HEK293T (cell line): ENCODE results near the gene POGLUT3.

Source experiments
- ARNT ChIP-seq: fragments of 450-650 bp; IDR thresholded peaks from 2 replicates; pipeline ENCODE4 v1.6.1; 2017; ENCODE audit warnings: mild to moderate bottlenecking
- BHLHE40 ChIP-seq: fragments of 450-650 bp; IDR thresholded peaks from 2 replicates; pipeline ENCODE4 v1.6.1; 2016; ENCODE audit warnings: mild to moderate bottlenecking, moderate library complexity, borderline replicate concordance
- ELF4 ChIP-seq: fragments of 450-650 bp; IDR thresholded peaks from 2 replicates; pipeline ENCODE4 v1.6.1; 2017; ENCODE audit warnings: antibody characterized with exemption
- FOXK2 ChIP-seq: fragments of 450-650 bp; IDR thresholded peaks from 2 replicates; pipeline ENCODE4 v1.6.1; 2016; ENCODE audit warnings: mild to moderate bottlenecking
- FOXM1 ChIP-seq: fragments of 450-650 bp; IDR thresholded peaks from 2 replicates; pipeline ENCODE4 v1.6.1; 2017; ENCODE audit warnings: mild to moderate bottlenecking, borderline replicate concordance
- HDGF ChIP-seq: fragments of 450-650 bp; IDR thresholded peaks from 2 replicates; pipeline ENCODE4 v1.6.1; 2017; ENCODE audit warnings: antibody characterized with exemption, borderline replicate concordance
- L3MBTL2 ChIP-seq: fragments of 450-650 bp; conservative IDR thresholded peaks from 2 replicates; pipeline ENCODE4 v1.6.1; 2016; ENCODE audit warnings: mild to moderate bottlenecking
- NFRKB ChIP-seq: fragments of 450-650 bp; IDR thresholded peaks from 2 replicates; pipeline ENCODE4 v1.6.1; 2016; ENCODE audit warnings: mild to moderate bottlenecking, moderate library complexity
- PKNOX1 ChIP-seq: fragments of 450-650 bp; IDR thresholded peaks from 2 replicates; pipeline ENCODE4 v1.6.1; 2016

- TF ChIP-seq L3MBTL2: no peak
- no peak for TF ChIP-seq FOXK2
- no peak for TF ChIP-seq PKNOX1
- TF ChIP-seq FOXM1: no peak
- no peak for TF ChIP-seq BHLHE40
- TF ChIP-seq ARNT: no peak
- TF ChIP-seq HDGF: no peak
- TF ChIP-seq ELF4: no peak
- no peak for TF ChIP-seq NFRKB
Observed at GRCh38 chr11:108538502-108538901, 40.3 kb upstream of the POGLUT3 start.
